Smooth muscle cell (in vitro differentiated cells): ENCODE measurements around the gene BUB3. TPM values are rescaled to one million over a fixed set of nuclear protein-coding genes. Genes with fewer than 3 reads are reported as not detected.

ENCODE experiments used
- DNase-seq: peaks from one replicate; lab custom pipeline; 2025; ENCODE audit not compliant: unreplicated experiment; lab: John Stamatoyannopoulos, UW
- H2AFZ ChIP-seq: fragments of 200-600 bp; sonication (generic); 2 replicates; pipeline ENCODE4 v1.6.0; 2016; ENCODE audit warnings: antibody characterized with exemption, low read depth, mild to moderate bottlenecking
- H3F3A ChIP-seq: fragments of 200-600 bp; sonication (generic); 2 replicates; pipeline ENCODE4 v1.6.0; 2017; ENCODE audit warnings: antibody characterized with exemption, low read depth
- H3K27ac ChIP-seq: fragments of 200-600 bp; sonication (generic); 2 replicates; pipeline ENCODE4 v1.5.1; 2016; ENCODE audit warnings: low read depth, mild to moderate bottlenecking
- H3K27me3 ChIP-seq: fragments of 200-600 bp; sonication (generic); 2 replicates; pipeline ENCODE4 v1.6.1; 2016; ENCODE audit warnings: low read depth, mild to moderate bottlenecking
- H3K36me3 ChIP-seq: fragments of 200-600 bp; sonication (generic); 2 replicates; pipeline ENCODE4 v1.5.1; 2016; ENCODE audit warnings: low read depth
- H3K4me1 ChIP-seq: fragments of 200-600 bp; sonication (generic); 2 replicates; pipeline ENCODE4 v1.5.1; 2016; ENCODE audit warnings: low read depth
- H3K4me2 ChIP-seq: fragments of 200-600 bp; sonication (generic); 2 replicates; pipeline ENCODE4 v1.6.0; 2016; ENCODE audit warnings: mild to moderate bottlenecking
- H3K4me3 ChIP-seq: fragments of 200-600 bp; sonication (generic); 2 replicates; pipeline ENCODE4 v1.5.1; 2016; ENCODE audit warnings: mild to moderate bottlenecking
- H3K79me2 ChIP-seq: fragments of 200-600 bp; sonication (generic); 2 replicates; pipeline ENCODE4 v1.6.0; 2016; ENCODE audit warnings: low read depth, mild to moderate bottlenecking
- H3K9ac ChIP-seq: fragments of 200-600 bp; sonication (generic); 2 replicates; pipeline ENCODE4 v1.6.0; 2016; ENCODE audit warnings: low read depth
- H3K9me3 ChIP-seq: fragments of 200-600 bp; sonication (generic); replicated peaks from 2 replicates; pipeline ENCODE4 v1.5.1; 2016; ENCODE audit warnings: low read depth
- H4K20me1 ChIP-seq: fragments of 200-600 bp; sonication (generic); 2 replicates; pipeline ENCODE4 v1.6.0; 2016; ENCODE audit warnings: low read depth
- CTCF ChIP-seq: fragments of 200-600 bp; sonication (generic); IDR thresholded peaks from 2 replicates; pipeline ENCODE4 v1.5.1; 2017; ENCODE audit warnings: borderline replicate concordance, mild to moderate bottlenecking, antibody characterized with exemption; ENCODE audit not compliant: insufficient read depth, poor library complexity, severe bottlenecking
- WGBS: methylation state at CpG from one replicate; pipeline ENCODE4 v1.1.7; 2016; ENCODE audit warnings: low lambda C conversion rate; 5-methylcytosine and 5-hydroxymethylcytosine counted together
- polyA plus RNA-seq: library from polyadenylated mRNA; unstranded; fragments of >200 nt; fragmentation: Nextera tagmentation; extraction: Ambion mirVana; gene quantifications from 2 replicates; pipeline ENCODE4 v1.2.1, GENCODE V29; 2016
- total RNA-seq: library from RNA; depleted of rRNA; stranded (reverse); fragments of >200 nt; gene quantifications from 2 replicates; pipeline ENCODE4 v1.2.3, GENCODE V29; 2014

Gene BUB3
- total and polyA plus RNA-seq, 2 experiments from 2014 or later, result 75.3 to 78.4 TPM

- Histone ChIP-seq H3K4me1 (peaks cover 31% of the 10 kb centered on the region), H3K79me2 (peaks cover 51% of the 10 kb centered on the region), H3F3A (no peaks in the 10 kb centered on the region), H3K9ac (peak overlapping the region; percentile 85), H3K27me3 (peaks cover 36% of the 10 kb centered on the region), H4K20me1 (peaks cover 51% of the 10 kb centered on the region), H3K27ac (peak overlapping the region; percentile 64), H3K36me3 (peaks cover 8% of the 10 kb centered on the region), H2AFZ (peak overlapping the region; percentile 98), H3K4me3 (peak overlapping the region; percentile 97), H3K9me3 (no peaks in the 10 kb centered on the region), H3K4me2 (peak overlapping the region; percentile 87)
- TF ChIP-seq CTCF, result no peak
- WGBS, result 6% methylated on average over 42 of the region's 49 CpGs
- DNase-seq, result no peak
Measured at GRCh38 chr10:123154711-123155505, 706 bp downstream of the BUB3 start.

- Histone ChIP-seq H3F3A (no peaks in the 10 kb centered on the region), H3K27me3 (peaks cover 24% of the 10 kb centered on the region), H3K79me2 (peaks cover 56% of the 10 kb centered on the region), H3K4me1 (peaks cover 22% of the 10 kb centered on the region), H3K36me3 (peaks cover 8% of the 10 kb centered on the region), H3K4me2 (peak overlapping the region; percentile 87), H3K9me3 (no peaks in the 10 kb centered on the region), H3K9ac (no peak overlapping the region), H3K4me3 (peak overlapping the region; percentile 97), H3K27ac (no peak overlapping the region), H4K20me1 (peaks cover 63% of the 10 kb centered on the region), H2AFZ (no peak overlapping the region)
- TF ChIP-seq CTCF, result no peak
- WGBS, result 98% methylated on average over 2 of the region's 2 CpGs
- no peak for DNase-seq
Measured at GRCh38 chr10:123156078-123156477, 1.9 kb downstream of the BUB3 start.

- Histone ChIP-seq H3K36me3 (peaks cover 16% of the 10 kb centered on the region), H3K9ac (no peak overlapping the region), H3F3A (no peaks in the 10 kb centered on the region), H3K9me3 (no peaks in the 10 kb centered on the region), H3K4me2 (no peak overlapping the region), H3K27ac (no peak overlapping the region), H3K79me2 (peaks cover 64% of the 10 kb centered on the region), H3K4me3 (no peak overlapping the region), H2AFZ (no peak overlapping the region), H3K27me3 (peaks cover 12% of the 10 kb centered on the region), H4K20me1 (peaks cover 71% of the 10 kb centered on the region), H3K4me1 (peaks cover 14% of the 10 kb centered on the region)
- no peak for TF ChIP-seq CTCF
- no peak for DNase-seq
- 85% methylated on average over 3 of the region's 3 CpGs for WGBS
Measured at GRCh38 chr10:123157210-123157609, 3.0 kb downstream of the BUB3 start.

GRCh38 chr10:123158682-123159081 is 4.5 kb downstream of the BUB3 start:
- H3K4me2 ChIP-seq, result no peak overlapping the region
- WGBS, result 90% methylated on average over 1 of the region's 1 CpG
- H3K9ac ChIP-seq, result no peak overlapping the region
- no peak overlapping the region for H2AFZ ChIP-seq
- no peak overlapping the region for H3K4me3 ChIP-seq
- H4K20me1 ChIP-seq, result peaks cover 75% of the 10 kb centered on the region
- H3K27ac ChIP-seq, result no peak overlapping the region
- peaks cover 64% of the 10 kb centered on the region for H3K79me2 ChIP-seq
- no peak for TF ChIP-seq CTCF
- peaks cover 14% of the 10 kb centered on the region for H3K4me1 ChIP-seq
- no peak for DNase-seq
- H3F3A ChIP-seq, result no peaks in the 10 kb centered on the region
- H3K36me3 ChIP-seq, result peaks cover 30% of the 10 kb centered on the region
- H3K9me3 ChIP-seq, result no peaks in the 10 kb centered on the region
- H3K27me3 ChIP-seq, result no peaks in the 10 kb centered on the region
